Panc1 (cell line): ENCODE results near the gene PRXL2B. TPM values are rescaled to one million over a fixed set of nuclear protein-coding genes. Genes with fewer than 3 reads are reported as not detected.

Experiments used
- ATAC-seq: fragments of 200-7000 bp; cut with Tn5 transposase; 2 replicates; pipeline ENCODE4 v1.9.1; 2020; ENCODE audit warnings: mild to moderate bottlenecking, moderate library complexity
- BruUV-seq: library from RNA; stranded (reverse); fragments of 400-500 nt; replicated peaks from 2 replicates; lab custom pipeline; 2021; lab: Mats Ljungman, UMichigan
- CTCF ChIA-PET: fragments of 300-600 bp; sonication (Branson Sonifier 250); formaldehyde crosslinking; loops from one replicate; lab custom pipeline; 2022; ENCODE audit warnings: antibody characterized with exemption; lab: Charles Lee
- POLR2A ChIA-PET: fragments of 300-600 bp; sonication (Branson Sonifier 250); formaldehyde crosslinking; loops from one replicate; lab custom pipeline; 2022; ENCODE audit warnings: antibody characterized with exemption; lab: Charles Lee
- DNase-seq: peaks from one replicate; pipeline ENCODE4 v3.0.0-alpha.2; 2010; ENCODE audit warnings: low read depth, low spot score
- H3K27ac ChIP-seq: 2 replicates; pipeline ENCODE4 v1.5.1; 2011; ENCODE audit warnings: mild to moderate bottlenecking, low read length, inconsistent platforms
- H3K27me3 ChIP-seq: fragments of 200-500 bp; sonication (Bioruptor generic); 2 replicates; pipeline ENCODE4 v1.6.0; 2014; ENCODE audit warnings: low read length, inconsistent platforms; ENCODE audit not compliant: control insufficient read depth, insufficient read depth
- H3K36me3 ChIP-seq: fragments of 200-500 bp; sonication (Bioruptor generic); 2 replicates; pipeline ENCODE4 v1.5.1; 2014; ENCODE audit warnings: inconsistent platforms, mild to moderate bottlenecking, low read length, moderate library complexity; ENCODE audit not compliant: control insufficient read depth, insufficient read depth
- H3K4me1 ChIP-seq: 2 replicates; pipeline ENCODE4 v1.5.1; 2011; ENCODE audit warnings: inconsistent platforms, mild to moderate bottlenecking, low read length, moderate library complexity; ENCODE audit not compliant: control insufficient read depth, insufficient read depth
- H3K4me3 ChIP-seq, 2 experiments: 2 replicates each; pipeline ENCODE4 v1.5.1; 2011 to 2012; ENCODE audit warnings: low read depth in 2 of 2, low read length in 2 of 2, mild to moderate bottlenecking in 2 of 2, inconsistent platforms in 1 of 2, moderate library complexity in 1 of 2
- H3K9me3 ChIP-seq: fragments of 200-500 bp; sonication (Bioruptor generic); 2 replicates; pipeline ENCODE4 v1.5.1; 2014; ENCODE audit warnings: low read depth, mild to moderate bottlenecking, inconsistent platforms, low read length, moderate library complexity; ENCODE audit not compliant: control insufficient read depth, insufficient read depth
- POLR2AphosphoS5 ChIP-seq: IDR thresholded peaks from 2 replicates; pipeline ENCODE4 v1.6.1; 2012; ENCODE audit warnings: mild to moderate bottlenecking, low read depth, low read length, moderate library complexity
- REST ChIP-seq, 2 experiments: IDR thresholded peaks; 2 replicates each; pipeline ENCODE4 v1.6.1; 2011 to 2012; ENCODE audit warnings: low read depth in 2 of 2, control low read depth in 1 of 2, low read length in 1 of 2, mild to moderate bottlenecking in 1 of 2, moderate library complexity in 1 of 2; ENCODE audit not compliant: insufficient read depth in 1 of 2
- SIN3A ChIP-seq: IDR thresholded peaks from 2 replicates; pipeline ENCODE4 v1.6.1; 2012; ENCODE audit warnings: low read depth, mild to moderate bottlenecking, low read length, moderate library complexity, borderline replicate concordance; ENCODE audit not compliant: insufficient read depth
- TCF7L2 ChIP-seq: IDR thresholded peaks from 2 replicates; pipeline ENCODE4 v1.6.1; 2011; ENCODE audit warnings: mild to moderate bottlenecking, low read depth, low read length, inconsistent platforms
- in situ Hi-C: cut with HindIII; loops from 2 replicates; pipeline ENCODE4 v1.10.0; 2016; ENCODE audit warnings: low sequenced_read_pairs, low pct_unique_long_range_greater_than_20kb
- intact Hi-C: fragments of 100-400 bp; cut with micrococcal nuclease; formaldehyde crosslinking; loops from one replicate; pipeline ENCODE4 v1.10.0; 2022; ENCODE audit not compliant: unreplicated experiment
- total RNA-seq: library from RNA; stranded (reverse); gene quantifications from one replicate; pipeline ENCODE4 v1.2.1, GENCODE V29; 2021; ENCODE audit not compliant: unreplicated experiment
- TF ChIP-seq, protein P1 (sequence below): fragments of 450-650 bp; IDR thresholded peaks from 2 replicates; pipeline ENCODE4 v1.5.1; 2017; ENCODE audit warnings: mild to moderate bottlenecking

PRXL2B gene
- total RNA-seq, 1 experiment from 2014 or later, result 17.0 TPM

DNA sequence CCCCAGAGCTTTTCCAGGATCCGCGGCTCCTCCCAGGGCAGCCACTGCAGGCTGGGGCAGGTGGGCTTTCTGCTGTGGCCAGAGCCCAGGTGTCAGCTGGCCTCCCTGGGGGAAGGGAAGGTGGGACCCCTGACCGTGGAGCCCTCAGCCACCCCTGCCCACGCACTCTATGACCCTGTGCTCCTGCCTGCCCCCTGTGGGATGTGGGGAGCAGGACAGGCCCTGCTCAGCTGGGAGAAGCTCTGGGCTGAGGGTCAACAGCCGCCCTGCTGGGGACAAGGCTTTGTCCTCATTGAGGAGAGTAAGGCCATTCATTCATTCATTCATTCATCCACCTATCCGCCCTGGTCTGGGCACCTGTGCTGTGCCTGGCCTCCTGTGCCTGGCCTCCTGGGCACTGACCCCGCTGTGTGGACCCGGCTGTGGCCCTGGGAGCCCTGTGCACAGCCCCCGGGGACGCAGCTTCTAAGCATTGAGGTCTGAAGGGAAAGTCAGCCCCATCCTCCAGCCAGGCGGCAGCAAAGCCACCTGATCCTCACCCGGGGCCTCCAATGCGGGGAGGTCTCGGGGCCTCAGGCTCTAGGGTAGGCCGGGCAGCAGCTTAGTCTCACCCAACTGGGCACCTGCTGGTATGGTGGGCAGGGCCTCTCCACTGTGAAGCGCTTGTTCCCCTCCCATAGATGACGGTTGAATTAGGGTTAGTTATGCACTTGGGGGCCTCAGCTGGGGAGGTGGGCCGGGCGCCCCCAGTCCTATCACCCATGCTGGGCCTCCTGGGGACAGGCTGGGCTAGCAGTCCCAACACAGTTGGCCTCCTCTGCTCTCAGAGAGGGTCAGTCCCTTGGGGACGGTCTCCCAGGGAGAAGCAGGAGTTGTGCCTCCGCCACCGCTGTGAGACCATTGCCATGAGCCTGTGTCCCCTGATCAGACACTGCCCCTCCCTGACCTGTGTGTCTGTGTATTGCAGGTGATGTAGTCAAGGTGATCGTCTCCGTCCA, 24.4 kb upstream of the PRXL2B start:
- H3K27ac ChIP-seq, result no peak overlapping the region
- no peak for TF ChIP-seq POLR2AphosphoS5
- TF ChIP-seq REST (IDR thresholded peaks at IDR 0.05; ENCODE audit: insufficient read depth in 1 of 2, low read depth in 2 of 2, low read length in 1 of 2), result no peak
- no peak for TF ChIP-seq TCF7L2
- no peak for TF ChIP-seq SIN3A
- peaks cover 2% of the 10 kb centered on the region for H3K4me1 ChIP-seq
- in situ Hi-C loops (no loop called here), intact Hi-C loops (no loop called here)
- ChIA-PET CTCF (interaction anchor here (0.6 to 1.3 kb wide), 3 partner anchors 18 to 60 kb away, joined by 3 to 15 read pairs (median 4); no protein-coding TSS in a partner anchor), POLR2A (interaction anchor here (0.6 to 0.7 kb wide), 2 partner anchors 127 to 637 kb away, joined by 3 to 11 read pairs; no protein-coding TSS in a partner anchor)
- ATAC-seq (no peak; the same call in 1 of the 2 replicates), DNase-seq (no peak)
- no peak overlapping the region for H3K4me3 ChIP-seq
- H3K9me3 ChIP-seq, result no peaks in the 10 kb centered on the region
- no TSS peak for BruUV-seq
- no peaks in the 10 kb centered on the region for H3K27me3 ChIP-seq
- no peaks in the 10 kb centered on the region for H3K36me3 ChIP-seq

GRCh38 chr1:2563205-2563604, 23.4 kb upstream of the PRXL2B start:
- DNase-seq (no peak), ATAC-seq (no peak)
- Histone ChIP-seq H3K27me3 (no peaks in the 10 kb centered on the region), H3K9me3 (no peaks in the 10 kb centered on the region), H3K4me1 (no peaks in the 10 kb centered on the region; the same call in 1 of the 2 replicates), H3K4me3 (no peak overlapping the region), H3K36me3 (no peaks in the 10 kb centered on the region), H3K27ac (no peak overlapping the region)
- ChIA-PET CTCF (interaction anchor here (0.5 kb wide), 1 partner anchor 14 kb away, joined by 5 read pairs; no protein-coding TSS in a partner anchor), POLR2A (interaction anchor here (0.7 kb wide), 1 partner anchor 128 kb away, joined by 11 read pairs; no protein-coding TSS in a partner anchor)
- BruUV-seq, result no TSS peak
- intact Hi-C loops (no loop called here), in situ Hi-C loops (no loop called here)
- no peak for TF ChIP-seq POLR2AphosphoS5
- TF ChIP-seq TCF7L2, result no peak
- TF ChIP-seq REST (IDR thresholded peaks at IDR 0.05; ENCODE audit: insufficient read depth in 1 of 2, low read depth in 2 of 2, low read length in 1 of 2), result no peak
- TF ChIP-seq, protein P1, sequence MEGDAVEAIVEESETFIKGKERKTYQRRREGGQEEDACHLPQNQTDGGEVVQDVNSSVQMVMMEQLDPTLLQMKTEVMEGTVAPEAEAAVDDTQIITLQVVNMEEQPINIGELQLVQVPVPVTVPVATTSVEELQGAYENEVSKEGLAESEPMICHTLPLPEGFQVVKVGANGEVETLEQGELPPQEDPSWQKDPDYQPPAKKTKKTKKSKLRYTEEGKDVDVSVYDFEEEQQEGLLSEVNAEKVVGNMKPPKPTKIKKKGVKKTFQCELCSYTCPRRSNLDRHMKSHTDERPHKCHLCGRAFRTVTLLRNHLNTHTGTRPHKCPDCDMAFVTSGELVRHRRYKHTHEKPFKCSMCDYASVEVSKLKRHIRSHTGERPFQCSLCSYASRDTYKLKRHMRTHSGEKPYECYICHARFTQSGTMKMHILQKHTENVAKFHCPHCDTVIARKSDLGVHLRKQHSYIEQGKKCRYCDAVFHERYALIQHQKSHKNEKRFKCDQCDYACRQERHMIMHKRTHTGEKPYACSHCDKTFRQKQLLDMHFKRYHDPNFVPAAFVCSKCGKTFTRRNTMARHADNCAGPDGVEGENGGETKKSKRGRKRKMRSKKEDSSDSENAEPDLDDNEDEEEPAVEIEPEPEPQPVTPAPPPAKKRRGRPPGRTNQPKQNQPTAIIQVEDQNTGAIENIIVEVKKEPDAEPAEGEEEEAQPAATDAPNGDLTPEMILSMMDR, result no peak
- no peak for TF ChIP-seq SIN3A
